HG03175 (cell line): ENCODE data around the gene CTAGE4.
"Not testable (repeated sequence)": the region's sequence is repeated elsewhere in the genome, so short reads cannot be mapped to it uniquely, and the experiment has no call there.

Experiments used
- ATAC-seq: cut with Tn5 transposase; IDR thresholded peaks from one replicate; pipeline ENCODE4 v1.9.1; 2021; ENCODE audit warnings: mild to moderate bottlenecking, moderate library complexity; ENCODE audit not compliant: unreplicated experiment

The CTAGE4 gene

DNA sequence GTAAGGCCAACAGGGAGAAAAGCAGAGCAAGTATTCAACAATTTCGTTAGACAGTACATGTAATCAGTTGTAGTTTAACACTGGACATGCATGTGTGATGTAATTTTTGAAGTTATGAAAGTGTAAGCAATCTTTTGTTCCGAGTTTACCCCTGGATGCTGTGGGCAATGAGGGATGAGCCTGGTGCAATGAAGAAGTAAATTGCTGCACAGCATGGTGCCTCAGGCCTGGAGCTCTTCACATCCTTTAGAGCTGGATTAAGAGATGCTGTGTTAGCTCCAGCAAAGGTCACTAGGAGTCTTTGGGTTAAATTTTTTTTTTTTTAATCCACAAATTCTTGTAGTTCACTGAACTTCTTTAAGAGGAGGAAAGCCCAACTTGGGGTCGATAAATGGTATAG is 19.8 kb downstream of the CTAGE4 start:
- ATAC-seq = not testable (repeated sequence)

DNA sequence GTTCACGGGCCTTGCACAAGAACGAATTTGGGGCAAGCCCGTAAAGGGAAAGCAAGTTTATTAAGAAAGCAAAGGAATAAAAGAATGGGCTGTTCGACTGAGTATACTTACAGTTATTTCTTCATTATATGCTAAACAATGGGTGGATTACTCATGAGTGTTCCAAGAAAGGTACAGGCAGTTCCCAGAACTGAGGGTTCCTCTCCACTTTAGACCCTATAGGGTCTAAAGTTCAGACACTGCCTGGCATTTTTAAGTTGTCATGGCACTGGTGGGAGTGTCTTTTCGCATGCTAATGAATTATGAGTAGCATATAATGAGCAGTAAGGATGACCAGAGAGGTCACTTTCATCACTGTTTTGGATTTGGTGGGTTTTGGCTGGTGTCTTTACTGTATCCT is 22.0 kb downstream of the CTAGE4 start:
- not testable (repeated sequence) for ATAC-seq

DNA sequence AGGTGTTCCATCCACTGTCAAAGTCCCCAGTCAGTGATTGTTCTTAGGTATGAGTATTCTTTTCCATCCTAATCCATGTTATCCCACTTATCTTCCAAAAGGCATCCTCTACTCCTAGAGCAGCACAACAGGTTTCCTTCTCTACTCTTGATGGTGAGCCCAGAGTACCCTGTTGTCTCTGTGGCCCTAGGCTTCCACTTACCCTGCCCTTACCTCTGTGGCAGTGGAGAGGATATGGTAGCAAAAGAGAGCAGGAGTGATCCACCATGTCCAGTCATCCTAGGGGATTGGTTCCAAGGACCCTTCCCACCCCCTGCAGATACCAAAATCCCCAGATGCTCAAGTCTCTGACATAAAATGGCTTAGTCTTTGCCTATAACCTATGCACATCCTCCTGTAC is 33.9 kb downstream of the CTAGE4 start:
- not testable (repeated sequence) for ATAC-seq

DNA sequence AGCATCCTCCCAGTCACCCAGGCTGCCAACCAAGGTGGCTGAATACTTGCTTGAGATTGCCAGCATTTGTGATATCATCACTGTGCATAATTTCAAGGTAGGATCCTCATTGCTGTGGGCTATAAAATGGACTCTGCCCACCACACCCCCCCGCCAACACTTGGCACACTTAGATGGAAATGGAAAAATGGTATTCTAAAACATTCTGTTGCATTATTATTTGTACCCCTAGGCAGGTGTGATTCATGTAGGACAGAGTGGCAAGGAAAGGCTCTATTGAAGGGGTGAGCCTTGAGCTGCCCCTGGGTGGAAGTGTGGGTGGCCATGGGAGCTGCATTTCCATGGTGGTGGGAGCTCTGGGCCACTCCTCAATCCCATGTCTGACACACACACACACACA is 35.3 kb downstream of the CTAGE4 start:
- not testable (repeated sequence) for ATAC-seq

DNA sequence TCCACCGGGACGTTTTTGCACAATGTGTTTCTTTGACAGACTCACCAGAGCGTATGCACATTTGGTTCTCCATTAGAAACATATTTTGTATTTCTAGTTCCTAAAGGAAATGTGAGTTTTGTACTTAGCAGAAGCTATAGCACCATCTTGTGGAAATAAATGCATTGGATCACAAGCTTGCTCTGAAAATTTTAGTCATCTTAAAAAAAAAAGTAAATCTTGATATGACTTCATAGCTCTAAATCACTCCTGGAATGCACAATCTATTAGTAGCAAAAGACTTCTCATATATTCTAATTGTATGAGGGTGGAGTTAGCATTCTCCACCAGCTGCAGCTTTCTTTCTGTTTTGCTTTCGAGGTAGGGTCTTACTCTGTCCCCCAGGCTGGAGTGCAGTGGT is 35.9 kb downstream of the CTAGE4 start:
- not testable (repeated sequence) for ATAC-seq

DNA sequence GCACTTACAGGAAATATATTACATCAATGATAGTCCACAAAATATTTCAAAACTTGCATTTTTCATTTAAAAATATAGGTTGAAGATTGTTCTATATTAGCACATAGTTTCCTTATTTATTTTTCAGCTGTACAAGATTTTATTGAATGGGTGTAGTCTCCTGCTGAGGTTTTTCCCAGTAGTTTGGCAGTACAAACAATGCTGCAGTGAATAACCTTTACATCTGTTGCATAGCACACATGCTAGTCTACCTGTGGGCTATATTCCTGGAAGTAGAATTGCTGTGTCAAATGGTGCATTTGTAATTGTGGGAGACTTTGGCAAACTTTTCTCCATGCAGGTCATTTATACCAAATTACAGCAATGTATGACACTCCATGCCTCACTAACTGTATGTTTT is 37.3 kb downstream of the CTAGE4 start:
- ATAC-seq = not testable (repeated sequence)

DNA sequence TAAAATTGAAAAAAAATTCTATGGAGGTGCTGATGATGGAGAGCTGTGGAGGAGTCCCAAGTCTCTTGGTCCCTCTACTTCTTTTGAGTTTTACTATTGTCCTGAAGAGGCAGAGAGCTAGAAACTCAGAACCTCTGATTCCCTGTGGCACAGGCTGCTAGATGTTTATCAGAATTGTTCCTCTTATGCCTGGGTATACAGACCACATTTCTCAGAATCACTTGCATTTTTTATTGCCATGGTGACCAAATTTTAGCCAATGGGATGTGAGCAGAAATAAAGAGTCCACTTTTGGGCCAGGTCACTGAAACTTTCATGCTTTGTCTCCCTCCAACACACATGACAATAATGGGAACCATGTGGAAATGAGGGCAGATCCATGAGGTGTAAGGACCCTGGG is 40.4 kb downstream of the CTAGE4 start:
- ATAC-seq = not testable (repeated sequence)

DNA sequence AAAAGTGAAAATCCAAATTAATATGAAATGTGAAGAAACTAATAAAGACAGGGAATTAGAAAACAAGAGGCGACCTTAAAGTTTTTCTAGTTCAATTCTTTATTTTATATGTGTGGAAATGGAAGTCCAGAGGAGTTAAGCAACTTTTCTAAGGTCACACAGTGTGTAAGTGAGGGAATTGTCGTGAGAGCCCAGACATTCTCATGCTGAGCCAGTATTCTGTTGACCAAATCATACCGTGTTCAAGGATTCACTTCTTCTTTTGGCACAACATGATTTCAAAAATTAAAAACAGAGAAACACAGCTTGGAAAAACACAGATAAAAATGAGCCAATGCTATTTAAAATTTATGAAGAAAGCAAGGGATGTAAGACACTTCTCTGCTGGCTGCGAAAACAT is 43.6 kb downstream of the CTAGE4 start:
- ATAC-seq = not testable (repeated sequence)

DNA sequence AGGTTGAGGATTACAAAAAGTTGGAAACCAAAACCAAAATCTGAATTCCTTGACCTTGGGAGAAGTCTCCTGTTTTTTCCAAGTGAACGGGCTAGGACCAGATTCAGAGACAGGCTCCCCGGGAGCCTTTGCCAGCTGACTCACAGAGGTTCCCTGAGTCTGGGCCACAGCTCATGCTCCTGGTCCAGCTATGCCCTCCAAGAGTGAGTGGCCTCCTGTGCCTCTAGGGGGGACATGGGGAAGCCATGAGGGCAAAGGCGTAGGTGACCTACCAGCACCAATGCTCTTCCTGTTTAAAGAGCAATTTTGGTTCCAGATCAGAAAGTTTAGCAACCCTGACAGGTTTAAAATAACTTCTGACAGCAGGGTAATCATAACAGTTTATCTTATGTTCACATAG is 45.5 kb downstream of the CTAGE4 start:
- not testable (repeated sequence) for ATAC-seq

DNA sequence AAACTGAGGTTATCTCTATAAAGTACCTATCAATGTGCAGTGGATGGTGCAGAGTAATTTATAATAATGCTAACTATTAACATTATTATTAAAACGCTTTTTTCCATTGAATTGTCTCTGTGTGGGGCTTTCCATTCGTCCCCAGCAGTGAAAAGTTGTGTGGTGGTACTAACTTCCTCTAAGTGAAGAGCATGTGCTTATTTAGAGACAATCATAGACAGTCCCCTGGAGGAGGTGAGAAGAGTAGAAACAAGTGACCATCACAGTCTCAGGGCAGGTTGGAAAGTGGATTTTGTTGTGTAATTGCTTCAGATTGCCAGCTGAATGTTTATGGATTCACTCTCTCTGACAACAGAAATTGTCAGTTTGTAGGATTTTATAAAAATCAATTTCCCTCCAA is 47.8 kb downstream of the CTAGE4 start:
- not testable (repeated sequence) for ATAC-seq

DNA sequence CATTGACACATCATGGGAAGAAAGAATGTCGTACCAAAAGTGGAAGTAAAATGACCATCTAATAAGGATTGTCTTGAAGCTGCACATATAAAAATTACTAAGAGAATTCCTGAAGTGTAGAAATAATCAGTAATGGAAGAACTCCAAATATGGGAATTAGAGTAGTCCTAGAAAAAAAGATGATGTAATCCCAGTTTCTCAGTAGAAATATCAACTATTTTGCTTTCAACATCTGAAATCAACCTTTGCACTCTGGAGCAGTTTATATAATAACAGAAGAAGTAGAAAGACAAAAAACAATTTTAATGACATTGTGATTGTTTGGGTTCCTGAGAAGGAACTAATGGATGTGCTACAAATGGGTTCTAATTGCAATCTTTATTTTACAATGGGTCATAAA is 49.8 kb downstream of the CTAGE4 start:
- not testable (repeated sequence) for ATAC-seq
